DMS53 treated with DMSO at 0.1 percent for 48 hours (cell line): Measurements from ENCODE around the gene F7.
"Not testable (repeated sequence)": the region's sequence is repeated elsewhere in the genome, so short reads cannot be mapped to it uniquely, and the experiment has no call there.

ENCODE experiments used
- DNase-seq: peaks from one replicate; lab custom pipeline; 2025; ENCODE audit not compliant: unreplicated experiment; lab: John Stamatoyannopoulos, UW

F7 gene

GRCh38 chr13:113105032-113105920, at the start of gene F7:
Gene F7 (plus strand): TSS chr13:113105791. CDS start chr13:113105842, 51 bp downstream.
- DNase-seq: no peak

- DNase-seq: no peak
These were observed 48.5 kb upstream of the F7 start for GRCh38 chr13:113057084-113057483.

- not testable (repeated sequence) for DNase-seq
These were observed 48.0 kb upstream of the F7 start for GRCh38 chr13:113057559-113057958.

- DNase-seq: no peak
These were observed 47.2 kb upstream of the F7 start for GRCh38 chr13:113058129-113058987.

- no peak for DNase-seq
These were observed 46.4 kb upstream of the F7 start for GRCh38 chr13:113058988-113059850.

GRCh38 chr13:113059891-113060290, 45.7 kb upstream of the F7 start:
- DNase-seq: no peak

GRCh38 chr13:113060557-113061270, 44.9 kb upstream of the F7 start:
- DNase-seq: no peak

GRCh38 chr13:113061271-113061625, 44.3 kb upstream of the F7 start:
- no peak for DNase-seq

GRCh38 chr13:113061796-113062425, 43.7 kb upstream of the F7 start:
- DNase-seq: no peak

- DNase-seq: no peak
These were observed 42.9 kb upstream of the F7 start for GRCh38 chr13:113062691-113063090.

GRCh38 chr13:113063091-113063491, 42.5 kb upstream of the F7 start:
- no peak for DNase-seq

GRCh38 chr13:113064000-113064533, 41.5 kb upstream of the F7 start:
- no peak for DNase-seq

GRCh38 chr13:113064534-113065405, 40.8 kb upstream of the F7 start:
- DNase-seq: no peak

- no peak for DNase-seq
These were observed 40.0 kb upstream of the F7 start for GRCh38 chr13:113065406-113066141.

GRCh38 chr13:113066142-113066455, 39.5 kb upstream of the F7 start:
- no peak for DNase-seq

GRCh38 chr13:113066746-113067145, 38.8 kb upstream of the F7 start:
- no peak for DNase-seq

- DNase-seq: no peak
These were observed 35.5 kb upstream of the F7 start for GRCh38 chr13:113069861-113070805.
